ENCODE measurements around the gene RBM38.

Gene RBM38

GRCh38 chr20:57392512-57393271 lies 1.5 kb downstream of the RBM38 start:
- DNase-seq, result peak; percentile 87

- no peak for DNase-seq
Observed at GRCh38 chr20:57393321-57394120, 2.3 kb downstream of the RBM38 start.

GRCh38 chr20:57394121-57395082 lies 3.2 kb downstream of the RBM38 start:
- DNase-seq, result no peak

- no peak for DNase-seq
Observed at GRCh38 chr20:57395111-57395966, 4.1 kb downstream of the RBM38 start.

GRCh38 chr20:57396212-57396983 lies 5.2 kb downstream of the RBM38 start:
- DNase-seq, result no peak

- DNase-seq, result no peak
Observed at GRCh38 chr20:57396984-57397692, 5.9 kb downstream of the RBM38 start.

- DNase-seq, result peak; percentile 66
Observed at GRCh38 chr20:57397693-57398108, 6.5 kb downstream of the RBM38 start.

- peak; percentile 92 for DNase-seq
Observed at GRCh38 chr20:57398231-57398821, 7.1 kb downstream of the RBM38 start.

- DNase-seq, result no peak
Observed at GRCh38 chr20:57398901-57399535, 7.8 kb downstream of the RBM38 start.

GRCh38 chr20:57399587-57400155 lies 8.5 kb downstream of the RBM38 start:
- peak; percentile 57 for DNase-seq

- no peak for DNase-seq
Observed at GRCh38 chr20:57400231-57400701, 9.1 kb downstream of the RBM38 start.

GRCh38 chr20:57400821-57401564 lies 9.8 kb downstream of the RBM38 start:
- no peak for DNase-seq

- DNase-seq, result no peak
Observed at GRCh38 chr20:57401565-57401918, 10.3 kb downstream of the RBM38 start.

- no peak for DNase-seq
Observed at GRCh38 chr20:57402206-57403125, 11.3 kb downstream of the RBM38 start.

GRCh38 chr20:57403216-57403615 lies 12.0 kb downstream of the RBM38 start:
- DNase-seq, result no peak

GRCh38 chr20:57404006-57404405 lies 12.8 kb downstream of the RBM38 start:
- no peak for DNase-seq

- no peak for DNase-seq
Observed at GRCh38 chr20:57404419-57405072, 13.3 kb downstream of the RBM38 start.

Data from CD4-positive, alpha-beta T cell treated with Interleukin-12 subunit alpha and Interleukin-12 subunit beta, for 1 hour (primary cell).